ENCODE measurements around the gene EGLN2.
"Not testable (repeated sequence)": the region's sequence is repeated elsewhere in the genome, so short reads cannot be mapped to it uniquely, and the experiment has no call there.

DNA sequence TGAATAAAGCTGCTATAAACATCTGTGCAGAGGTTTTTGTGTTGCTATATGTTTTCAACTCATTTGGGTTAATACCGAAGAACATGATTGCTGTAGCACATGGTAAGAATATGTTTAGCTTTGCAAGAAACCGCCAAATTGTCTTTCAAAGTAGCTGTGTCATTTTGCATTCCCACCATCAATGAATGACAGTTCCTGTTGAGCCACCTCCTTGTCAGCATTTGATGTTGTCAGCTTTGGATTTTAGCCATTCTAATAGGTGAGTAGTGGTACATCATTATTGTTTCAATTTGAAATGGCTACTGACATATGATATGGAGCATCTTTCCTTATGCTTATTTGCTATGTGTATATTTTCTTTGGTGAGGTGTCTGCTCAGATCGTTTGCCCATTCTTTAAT is 43.0 kb downstream of the EGLN2 start:
- TF ChIP-seq, protein P1, sequence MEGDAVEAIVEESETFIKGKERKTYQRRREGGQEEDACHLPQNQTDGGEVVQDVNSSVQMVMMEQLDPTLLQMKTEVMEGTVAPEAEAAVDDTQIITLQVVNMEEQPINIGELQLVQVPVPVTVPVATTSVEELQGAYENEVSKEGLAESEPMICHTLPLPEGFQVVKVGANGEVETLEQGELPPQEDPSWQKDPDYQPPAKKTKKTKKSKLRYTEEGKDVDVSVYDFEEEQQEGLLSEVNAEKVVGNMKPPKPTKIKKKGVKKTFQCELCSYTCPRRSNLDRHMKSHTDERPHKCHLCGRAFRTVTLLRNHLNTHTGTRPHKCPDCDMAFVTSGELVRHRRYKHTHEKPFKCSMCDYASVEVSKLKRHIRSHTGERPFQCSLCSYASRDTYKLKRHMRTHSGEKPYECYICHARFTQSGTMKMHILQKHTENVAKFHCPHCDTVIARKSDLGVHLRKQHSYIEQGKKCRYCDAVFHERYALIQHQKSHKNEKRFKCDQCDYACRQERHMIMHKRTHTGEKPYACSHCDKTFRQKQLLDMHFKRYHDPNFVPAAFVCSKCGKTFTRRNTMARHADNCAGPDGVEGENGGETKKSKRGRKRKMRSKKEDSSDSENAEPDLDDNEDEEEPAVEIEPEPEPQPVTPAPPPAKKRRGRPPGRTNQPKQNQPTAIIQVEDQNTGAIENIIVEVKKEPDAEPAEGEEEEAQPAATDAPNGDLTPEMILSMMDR (optimal IDR thresholded peaks at IDR 0.05 in 1 of 3, IDR thresholded peaks at IDR 0.05 in 1 of 3, conservative IDR thresholded peaks at IDR 0.05 in 1 of 3; ENCODE audit: extremely low read depth in 1 of 3, insufficient read depth in 2 of 3, low read length in 3 of 3): not testable (repeated sequence)
- TF ChIP-seq EZH2 (IDR thresholded peaks at IDR 0.05; ENCODE audit: low read length): not testable (repeated sequence)

Measured in keratinocyte (primary cell).